GM12864 (cell line): ENCODE measurements around the gene SLC39A1.
A peak's percentile ranks its signal among the peaks of the same experiment; 100 is the strongest.
"Not testable (repeated sequence)": the region's sequence is repeated elsewhere in the genome, so short reads cannot be mapped to it uniquely, and the experiment has no call there.

Experiments used
- DNase-seq: peaks from one replicate; pipeline ENCODE4 v3.0.0-alpha.2; 2011; ENCODE audit warnings: low read depth
- H3K4me3 ChIP-seq: 2 replicates; pipeline ENCODE4 v1.5.1; 2011; ENCODE audit warnings: mild to moderate bottlenecking, low read depth, low read length, control low read depth
- CTCF ChIP-seq: IDR thresholded peaks from 2 replicates; pipeline ENCODE4 v1.5.1; 2011; ENCODE audit warnings: low read depth, mild to moderate bottlenecking, moderate library complexity, low read length, control low read depth, inconsistent platforms; ENCODE audit errors: missing control alignments

Gene SLC39A1

GRCh38 chr1:153921803-153922075 is 41.6 kb downstream of the SLC39A1 start:
- TF ChIP-seq CTCF = no peak
- no peak for DNase-seq
- H3K4me3 ChIP-seq = peak overlapping the region; percentile 70

- no peak for TF ChIP-seq CTCF
- DNase-seq = no peak
- H3K4me3 ChIP-seq = peak overlapping the region; percentile 70
These were observed 42.1 kb downstream of the SLC39A1 start for GRCh38 chr1:153921080-153921802.

GRCh38 chr1:153919876-153920852 is 43.2 kb downstream of the SLC39A1 start:
- TF ChIP-seq CTCF = peak; percentile 42
- peak overlapping the region; percentile 70; the same call in 1 of the 2 replicates for H3K4me3 ChIP-seq
- no peak for DNase-seq

- TF ChIP-seq CTCF = no peak
- no peak for DNase-seq
- no peak overlapping the region for H3K4me3 ChIP-seq
These were observed 47.0 kb downstream of the SLC39A1 start for GRCh38 chr1:153916297-153916696.

- no peak for DNase-seq
- H3K4me3 ChIP-seq = no peak overlapping the region
- TF ChIP-seq CTCF = no peak
These were observed 51.0 kb downstream of the SLC39A1 start for GRCh38 chr1:153912349-153912748.

- H3K4me3 ChIP-seq, DNase-seq: not testable (repeated sequence)
These were observed 52.8 kb downstream of the SLC39A1 start for GRCh38 chr1:153910560-153910959.
